ENCODE measurements around the gene FOXP1. TPM values are rescaled to one million over a fixed set of nuclear protein-coding genes. Genes with fewer than 3 reads are reported as not detected.

The FOXP1 gene
- total and polyA plus RNA-seq, 8 donors, result 13.4 to 74.1 (median 44.1) TPM

- H3K27me3 ChIP-seq, result no peaks in the 10 kb centered on the region
- DNase-seq (no peak), ATAC-seq (no peak), FAIRE-seq (no peak)
- H3K4me3 ChIP-seq, result no peak overlapping the region
- no peaks in the 10 kb centered on the region for H3K36me3 ChIP-seq
- H3K9me3 ChIP-seq, result no peaks in the 10 kb centered on the region
- 60 to 66% methylated on average over 6 of the region's 6 CpGs for whole genome bisulfite sequencing, 2 donors
- no peak overlapping the region for H3K27ac ChIP-seq
- TF ChIP-seq CTCF (IDR thresholded peaks at IDR 0.05), result no peak
- H3K4me1 ChIP-seq, result peaks cover 0 to 6% (median 0%) of the 10 kb centered on the region in 3 donors
- intact Hi-C loops (cut with DNase I), result no loop called here
Measured at GRCh38 chr3:71400986-71401451, 182.5 kb downstream of the FOXP1 start.

GRCh38 chr3:71399478-71399877 is 184.1 kb downstream of the FOXP1 start:
- Histone ChIP-seq H3K27me3 (no peaks in the 10 kb centered on the region), H3K36me3 (no peaks in the 10 kb centered on the region), H3K27ac (no peak overlapping the region), H3K4me3 (no peak overlapping the region), H3K9me3 (no peaks in the 10 kb centered on the region), H3K4me1 (peaks cover 0 to 6% (median 0%) of the 10 kb centered on the region in 3 donors)
- WGBS, 2 donors, result 71 to 79% methylated on average over 3 of the region's 3 CpGs
- intact Hi-C loops (cut with DNase I), result no loop called here
- FAIRE-seq (no peak), ATAC-seq (no peak), DNase-seq (no peak)
- no peak for TF ChIP-seq CTCF (IDR thresholded peaks at IDR 0.05)

DNA sequence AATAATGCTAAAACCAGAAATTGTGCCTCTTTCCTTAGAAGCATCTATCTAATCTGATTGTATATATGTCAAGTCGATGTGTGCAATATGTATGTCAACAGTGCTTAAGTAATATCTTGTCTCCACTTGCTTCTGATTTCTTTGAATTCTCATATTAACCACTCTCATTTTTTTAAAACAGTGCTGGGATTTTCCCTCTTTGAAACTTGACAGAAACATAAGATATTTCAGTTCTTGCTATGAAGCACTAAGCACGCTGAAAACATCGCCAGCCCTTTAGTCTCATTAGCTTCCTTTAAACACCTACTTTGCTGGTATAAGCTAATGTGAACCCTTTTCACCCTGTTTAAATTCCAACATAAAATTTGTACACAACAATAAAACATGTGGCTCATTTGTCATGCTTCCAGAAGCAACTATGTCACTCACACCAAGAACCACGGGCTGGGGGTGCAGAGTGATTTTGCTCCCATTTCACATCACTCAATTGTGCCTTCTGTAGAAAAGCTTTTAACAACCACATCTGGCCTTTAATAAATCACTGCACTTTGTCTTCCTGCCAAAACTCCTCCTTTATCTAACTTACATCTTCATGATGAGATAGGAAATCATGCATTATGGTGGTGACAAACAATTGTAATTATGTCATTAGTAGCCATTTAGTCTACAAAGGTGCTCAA is 185.2 kb downstream of the FOXP1 start:
- Histone ChIP-seq H3K36me3 (no peaks in the 10 kb centered on the region), H3K9me3 (no peaks in the 10 kb centered on the region), H3K27ac (no peak overlapping the region), H3K27me3 (no peaks in the 10 kb centered on the region), H3K4me3 (no peak overlapping the region), H3K4me1 (peaks cover 0 to 6% (median 0%) of the 10 kb centered on the region in 3 donors)
- ATAC-seq, result no peak
- intact Hi-C loops (cut with DNase I), result no loop called here
- no peak for FAIRE-seq
- DNase-seq, result no peak
- TF ChIP-seq CTCF (IDR thresholded peaks at IDR 0.05), result no peak
- WGBS, 2 donors, result 55 to 57% methylated on average over 4 of the region's 4 CpGs

DNA sequence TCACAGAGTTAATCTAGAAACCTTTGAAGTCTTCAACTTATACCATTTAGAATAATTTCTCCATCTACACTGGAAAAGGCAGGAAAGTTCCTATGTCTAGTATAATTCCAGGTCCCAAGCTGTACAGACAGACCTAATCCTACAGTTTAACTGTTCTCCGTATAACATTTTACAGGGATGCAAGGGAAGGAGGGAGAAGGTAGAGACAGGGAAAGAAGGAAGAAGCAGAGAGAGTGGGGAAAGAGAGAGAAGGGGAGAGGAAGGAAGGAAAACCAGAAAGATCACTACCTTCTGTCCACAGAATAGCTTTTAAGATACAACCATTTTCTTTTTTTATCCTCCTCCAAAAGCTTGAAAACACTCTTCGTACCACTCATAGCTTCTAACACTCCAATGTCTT is 185.8 kb downstream of the FOXP1 start:
- ATAC-seq, result peak in 1 of 4 donors; percentile 15
- no peak for FAIRE-seq
- Histone ChIP-seq H3K4me3 (no peak overlapping the region), H3K27me3 (no peaks in the 10 kb centered on the region), H3K4me1 (peaks cover 0 to 6% (median 0%) of the 10 kb centered on the region in 3 donors), H3K36me3 (no peaks in the 10 kb centered on the region), H3K9me3 (no peaks in the 10 kb centered on the region), H3K27ac (no peak overlapping the region)
- no peak for DNase-seq
- intact Hi-C loops (cut with DNase I), result no loop called here
- 75 to 80% methylated on average over 2 of the region's 2 CpGs for WGBS, 2 donors
- TF ChIP-seq CTCF (IDR thresholded peaks at IDR 0.05), result no peak

DNA sequence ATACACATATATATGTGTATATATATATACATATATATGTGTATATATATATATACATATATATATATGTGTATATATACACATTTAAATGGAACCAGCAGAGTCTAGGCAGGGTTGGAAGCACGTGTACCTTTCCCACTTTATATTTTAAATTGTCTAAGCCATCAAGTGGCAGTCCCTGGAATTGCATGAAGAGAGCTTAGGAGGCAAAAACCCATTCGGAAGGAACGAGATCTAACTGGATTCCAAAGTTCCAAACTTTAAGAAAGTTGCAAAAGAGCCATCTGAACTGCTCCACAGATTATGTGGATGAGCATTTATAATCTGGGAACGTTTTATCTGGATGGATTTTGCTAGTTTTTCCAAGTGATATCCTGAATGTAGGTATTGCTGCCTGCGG is 186.5 kb downstream of the FOXP1 start:
- WGBS, 2 donors, result 18 to 25% methylated on average over 5 of the region's 5 CpGs
- Histone ChIP-seq H3K9me3 (no peaks in the 10 kb centered on the region), H3K4me1 (peaks cover 0 to 6% (median 0%) of the 10 kb centered on the region in 3 donors), H3K4me3 (no peak overlapping the region), H3K27ac (no peak overlapping the region), H3K27me3 (no peaks in the 10 kb centered on the region), H3K36me3 (no peaks in the 10 kb centered on the region)
- intact Hi-C loops (cut with DNase I), result no loop called here
- peak; percentile 8 to 42 (median 36) for TF ChIP-seq CTCF (IDR thresholded peaks at IDR 0.05)
- FAIRE-seq (no peak), DNase-seq (peak in 1 of 6 donors; percentile 34), ATAC-seq (peak in 3 of 4 donors; percentile 76 to 83 (median 82))
